ENCODE data around the gene RPUSD1. TPM values are rescaled to one million over a fixed set of nuclear protein-coding genes. Genes with fewer than 3 reads are reported as not detected.

RPUSD1 gene
- total RNA-seq, 1 donor from 2014 or later, result 35.3 TPM

GRCh38 chr16:798666-799065 is 10.5 kb upstream of the RPUSD1 start:
- no peak overlapping the region for H3K4me3 Mint-ChIP-seq
- no peaks in the 10 kb centered on the region for H3K4me1 Mint-ChIP-seq
- H3K9me3 Mint-ChIP-seq, result no peaks in the 10 kb centered on the region
- ChIA-PET POLR2A (no interaction called here), CTCF (no interaction called here)
- no peak overlapping the region for H3K27ac Mint-ChIP-seq
- peaks cover under 1% of the 10 kb centered on the region for H3K36me3 Mint-ChIP-seq (ENCODE audit: low read depth)
- intact Hi-C loops (cut with micrococcal nuclease), result no loop called here
- no peak for ATAC-seq (ENCODE audit: low read depth)
- no peak for TF ChIP-seq CTCF (IDR thresholded peaks at IDR 0.05)
- peaks cover 7% of the 10 kb centered on the region for H3K27me3 Mint-ChIP-seq
- no peak for DNase-seq

GRCh38 chr16:797686-798085 is 9.5 kb upstream of the RPUSD1 start:
- H3K9me3 Mint-ChIP-seq, result no peaks in the 10 kb centered on the region

GRCh38 chr16:797120-797420 is 8.9 kb upstream of the RPUSD1 start:
- peaks cover 3% of the 10 kb centered on the region for H3K36me3 Mint-ChIP-seq (ENCODE audit: low read depth)
- TF ChIP-seq CTCF (IDR thresholded peaks at IDR 0.05), result no peak
- H3K4me3 Mint-ChIP-seq, result no peak overlapping the region
- no peak for DNase-seq
- CTCF ChIA-PET, result no interaction called here
- H3K9me3 Mint-ChIP-seq, result no peaks in the 10 kb centered on the region
- H3K27ac Mint-ChIP-seq, result no peak overlapping the region
- POLR2A ChIA-PET, result no interaction called here
- ATAC-seq (ENCODE audit: low read depth), result peak; percentile 53
- intact Hi-C loops (cut with micrococcal nuclease), result no loop called here
- H3K4me1 Mint-ChIP-seq, result no peaks in the 10 kb centered on the region
- peaks cover 6% of the 10 kb centered on the region for H3K27me3 Mint-ChIP-seq

More at GRCh38 chr16:797686-798085, 9.5 kb upstream of the RPUSD1 start:
- H3K27me3 Mint-ChIP-seq, result peaks cover 7% of the 10 kb centered on the region
- intact Hi-C loops (cut with micrococcal nuclease), result no loop called here
- peaks cover 3% of the 10 kb centered on the region for H3K36me3 Mint-ChIP-seq (ENCODE audit: low read depth)
- ChIA-PET POLR2A (no interaction called here), CTCF (no interaction called here)
- DNase-seq (no peak), ATAC-seq (ENCODE audit: low read depth) (no peak)
- no peak for TF ChIP-seq CTCF (IDR thresholded peaks at IDR 0.05)
- no peaks in the 10 kb centered on the region for H3K4me1 Mint-ChIP-seq
- no peak overlapping the region for H3K27ac Mint-ChIP-seq
- H3K4me3 Mint-ChIP-seq, result no peak overlapping the region

GRCh38 chr16:796296-797119 is 8.3 kb upstream of the RPUSD1 start:
- CTCF ChIA-PET, result no interaction called here
- POLR2A ChIA-PET, result no interaction called here
- no peak for DNase-seq
- H3K4me1 Mint-ChIP-seq, result no peaks in the 10 kb centered on the region
- no peak for ATAC-seq (ENCODE audit: low read depth)
- peaks cover 8% of the 10 kb centered on the region for H3K36me3 Mint-ChIP-seq (ENCODE audit: low read depth)
- H3K27ac Mint-ChIP-seq, result no peak overlapping the region
- TF ChIP-seq CTCF (IDR thresholded peaks at IDR 0.05), result no peak
- peaks cover 4% of the 10 kb centered on the region for H3K27me3 Mint-ChIP-seq
- no peaks in the 10 kb centered on the region for H3K9me3 Mint-ChIP-seq
- intact Hi-C loops (cut with micrococcal nuclease), result no loop called here
- no peak overlapping the region for H3K4me3 Mint-ChIP-seq

- intact Hi-C loops (cut with micrococcal nuclease), result no loop called here
- ATAC-seq (ENCODE audit: low read depth) (no peak), DNase-seq (no peak)
- Mint-ChIP-seq H3K4me1 (no peaks in the 10 kb centered on the region), H3K27me3 (peaks cover 4% of the 10 kb centered on the region), H3K4me3 (no peak overlapping the region), H3K27ac (no peak overlapping the region), H3K9me3 (no peaks in the 10 kb centered on the region), H3K36me3 (ENCODE audit: low read depth) (peaks cover 15% of the 10 kb centered on the region)
- ChIA-PET POLR2A (no interaction called here), CTCF (no interaction called here)
- no peak for TF ChIP-seq CTCF (IDR thresholded peaks at IDR 0.05)
These were observed 7.5 kb upstream of the RPUSD1 start for GRCh38 chr16:795580-796229.

All from activated B cell treated with CpG ODN at 0.5 μM for 24 hours (primary cell).